GM13977 (cell line): ENCODE measurements around the gene RHBDD2.
"Not testable (repeated sequence)": the region's sequence is repeated elsewhere in the genome, so short reads cannot be mapped to it uniquely, and the experiment has no call there.

ENCODE experiments used
- DNase-seq: peaks from one replicate; pipeline ENCODE4 v3.0.0; 2012; ENCODE audit warnings: low spot score
- CTCF ChIP-seq: IDR thresholded peaks from 2 replicates; pipeline ENCODE4 v1.5.1; 2012; ENCODE audit warnings: mild to moderate bottlenecking, control low read depth; ENCODE audit not compliant: insufficient read depth; ENCODE audit errors: extremely low read depth, missing control alignments
- in situ Hi-C: fragments of 300-500 bp; cut with MboI; formaldehyde crosslinking; loops from one replicate; pipeline ENCODE4 v1.12.0; 2022; ENCODE audit warnings: low sequenced_read_pairs, low pct_unique_long_range_greater_than_20kb, mixed read lengths, inconsistent platforms; ENCODE audit not compliant: unreplicated experiment

Gene RHBDD2

GRCh38 chr7:75866489-75867389, 12.1 kb upstream of the RHBDD2 start:
- peak; percentile 92 for TF ChIP-seq CTCF
- in situ Hi-C loops, result loop anchor here (10.0 kb wide), 1 partner anchor 148 kb away; no protein-coding TSS in a partner anchor
- peak; percentile 82 for DNase-seq

- no peak for DNase-seq
- in situ Hi-C loops, result loop anchor here (10.0 kb wide), 1 partner anchor 147 kb away; no protein-coding TSS in a partner anchor
- no peak for TF ChIP-seq CTCF
Observed at GRCh38 chr7:75867390-75867717, 11.5 kb upstream of the RHBDD2 start.

- in situ Hi-C loops, result loop anchor here (10.0 kb wide), 1 partner anchor 147 kb away; no protein-coding TSS in a partner anchor
- DNase-seq, result no peak
- TF ChIP-seq CTCF, result no peak
Observed at GRCh38 chr7:75868153-75868552, 10.7 kb upstream of the RHBDD2 start.

- in situ Hi-C loops, result loop anchor here (10.0 kb wide), 1 partner anchor 145 kb away; no protein-coding TSS in a partner anchor
- TF ChIP-seq CTCF, result no peak
- no peak for DNase-seq
Observed at GRCh38 chr7:75869776-75870379, 9.0 kb upstream of the RHBDD2 start.

GRCh38 chr7:75870557-75871161, 8.2 kb upstream of the RHBDD2 start:
- no peak for DNase-seq
- in situ Hi-C loops, result no loop called here
- no peak for TF ChIP-seq CTCF

GRCh38 chr7:75872073-75872782, 6.6 kb upstream of the RHBDD2 start:
- in situ Hi-C loops, result no loop called here
- TF ChIP-seq CTCF, result no peak
- no peak for DNase-seq

- DNase-seq, in situ Hi-C loops: not testable (repeated sequence)
Observed at GRCh38 chr7:75874180-75874579, 4.7 kb upstream of the RHBDD2 start.
